DND-41 (cell line): Measurements from ENCODE around the gene UBR3.

Experiments used
- ATAC-seq: fragments of 200-7000 bp; cut with Tn5 transposase; 3 replicates; pipeline ENCODE4 v1.9.1; 2021; ENCODE audit warnings: low read depth; ENCODE audit not compliant: insufficient read depth
- DNase-seq: peaks from one replicate; pipeline ENCODE4 v3.0.0-alpha.2; 2020
- H2AFZ ChIP-seq: 2 replicates; pipeline ENCODE4 v1.6.0; 2012; ENCODE audit warnings: low read depth, low read length
- H3K27ac ChIP-seq: 2 replicates; pipeline ENCODE4 v1.5.1; 2012; ENCODE audit warnings: low read length, inconsistent platforms
- H3K27me3 ChIP-seq: fragments of 200-600 bp; sonication (generic); 2 replicates; pipeline ENCODE4 v1.6.0; 2012; ENCODE audit warnings: low read length, mild to moderate bottlenecking, inconsistent platforms; ENCODE audit not compliant: insufficient read depth, poor library complexity
- H3K36me3 ChIP-seq: 2 replicates; pipeline ENCODE4 v1.5.1; 2012; ENCODE audit warnings: low read length, inconsistent platforms; ENCODE audit not compliant: insufficient read depth
- H3K4me1 ChIP-seq: 2 replicates; pipeline ENCODE4 v1.5.1; 2012; ENCODE audit warnings: mild to moderate bottlenecking, low read length; ENCODE audit not compliant: insufficient read depth
- H3K4me2 ChIP-seq: 2 replicates; pipeline ENCODE4 v1.6.0; 2012; ENCODE audit warnings: mild to moderate bottlenecking, moderate library complexity, low read length, inconsistent platforms; ENCODE audit not compliant: insufficient read depth
- H3K4me3 ChIP-seq, 2 experiments: fragments of 200-600 bp in 1 of 2; shearing (Covaris generic) in 1 of 2; 2 replicates each; pipeline ENCODE4 v1.5.1; 2012 to 2016; ENCODE audit warnings: inconsistent platforms in 2 of 2, low read length in 2 of 2, mild to moderate bottlenecking in 2 of 2, low read depth in 1 of 2, moderate library complexity in 1 of 2
- H3K79me2 ChIP-seq: 2 replicates; pipeline ENCODE4 v1.6.0; 2012; ENCODE audit warnings: low read length, inconsistent platforms; ENCODE audit not compliant: insufficient read depth
- H3K9ac ChIP-seq: 2 replicates; pipeline ENCODE4 v1.6.0; 2012; ENCODE audit warnings: low read depth, mild to moderate bottlenecking, inconsistent platforms, low read length, moderate library complexity
- H3K9me3 ChIP-seq: 2 replicates; pipeline ENCODE4 v1.5.1; 2012; ENCODE audit warnings: low read length, moderate library complexity, mild to moderate bottlenecking, inconsistent platforms; ENCODE audit not compliant: insufficient read depth, severe bottlenecking
- H4K20me1 ChIP-seq: 2 replicates; pipeline ENCODE4 v1.6.0; 2012; ENCODE audit warnings: low read length; ENCODE audit not compliant: insufficient read depth
- EZH2 ChIP-seq: IDR thresholded peaks from 3 replicates; pipeline ENCODE4 v1.6.1; 2012; ENCODE audit warnings: borderline replicate concordance, low read depth, mild to moderate bottlenecking, moderate library complexity, low read length, inconsistent platforms; ENCODE audit not compliant: severe bottlenecking
- TF ChIP-seq, protein P1 (sequence below): IDR thresholded peaks from 2 replicates; pipeline ENCODE4 v1.5.1; 2012; ENCODE audit warnings: borderline replicate concordance, low read length, moderate library complexity, mild to moderate bottlenecking; ENCODE audit not compliant: poor library complexity, severe bottlenecking; ENCODE audit errors: extremely low read depth

UBR3 gene

DNA sequence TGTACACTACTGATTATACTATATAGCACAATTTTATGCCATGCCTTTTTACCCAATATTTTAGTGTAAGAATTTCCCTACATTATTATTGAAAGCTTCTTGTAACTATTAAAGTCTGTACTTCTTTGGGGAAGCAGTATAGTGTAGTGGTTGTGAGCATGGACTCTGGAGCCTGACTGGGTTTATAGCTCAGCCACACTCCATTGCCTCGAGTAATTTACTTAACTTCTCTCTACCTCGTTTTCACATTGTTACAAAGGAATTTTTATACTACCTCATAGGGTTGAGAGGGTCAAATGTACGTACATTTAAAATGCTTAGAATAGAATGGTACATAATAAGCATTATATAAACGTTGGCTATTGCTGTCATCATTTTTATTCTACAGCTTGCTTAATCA is 139.2 kb downstream of the UBR3 start:
- no peak overlapping the region for H2AFZ ChIP-seq
- no peaks in the 10 kb centered on the region for H4K20me1 ChIP-seq
- no peaks in the 10 kb centered on the region for H3K4me1 ChIP-seq
- no peaks in the 10 kb centered on the region for H3K9me3 ChIP-seq
- no peak overlapping the region for H3K9ac ChIP-seq
- H3K79me2 ChIP-seq: no peaks in the 10 kb centered on the region
- H3K27me3 ChIP-seq: no peaks in the 10 kb centered on the region
- H3K4me2 ChIP-seq: no peak overlapping the region
- ATAC-seq (no peak), DNase-seq (no peak)
- peaks cover 27% of the 10 kb centered on the region; the same call in 1 of the 2 replicates for H3K36me3 ChIP-seq
- H3K27ac ChIP-seq: no peak overlapping the region
- TF ChIP-seq, protein P1, sequence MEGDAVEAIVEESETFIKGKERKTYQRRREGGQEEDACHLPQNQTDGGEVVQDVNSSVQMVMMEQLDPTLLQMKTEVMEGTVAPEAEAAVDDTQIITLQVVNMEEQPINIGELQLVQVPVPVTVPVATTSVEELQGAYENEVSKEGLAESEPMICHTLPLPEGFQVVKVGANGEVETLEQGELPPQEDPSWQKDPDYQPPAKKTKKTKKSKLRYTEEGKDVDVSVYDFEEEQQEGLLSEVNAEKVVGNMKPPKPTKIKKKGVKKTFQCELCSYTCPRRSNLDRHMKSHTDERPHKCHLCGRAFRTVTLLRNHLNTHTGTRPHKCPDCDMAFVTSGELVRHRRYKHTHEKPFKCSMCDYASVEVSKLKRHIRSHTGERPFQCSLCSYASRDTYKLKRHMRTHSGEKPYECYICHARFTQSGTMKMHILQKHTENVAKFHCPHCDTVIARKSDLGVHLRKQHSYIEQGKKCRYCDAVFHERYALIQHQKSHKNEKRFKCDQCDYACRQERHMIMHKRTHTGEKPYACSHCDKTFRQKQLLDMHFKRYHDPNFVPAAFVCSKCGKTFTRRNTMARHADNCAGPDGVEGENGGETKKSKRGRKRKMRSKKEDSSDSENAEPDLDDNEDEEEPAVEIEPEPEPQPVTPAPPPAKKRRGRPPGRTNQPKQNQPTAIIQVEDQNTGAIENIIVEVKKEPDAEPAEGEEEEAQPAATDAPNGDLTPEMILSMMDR: no peak
- TF ChIP-seq EZH2: no peak
- no peak overlapping the region for H3K4me3 ChIP-seq

DNA sequence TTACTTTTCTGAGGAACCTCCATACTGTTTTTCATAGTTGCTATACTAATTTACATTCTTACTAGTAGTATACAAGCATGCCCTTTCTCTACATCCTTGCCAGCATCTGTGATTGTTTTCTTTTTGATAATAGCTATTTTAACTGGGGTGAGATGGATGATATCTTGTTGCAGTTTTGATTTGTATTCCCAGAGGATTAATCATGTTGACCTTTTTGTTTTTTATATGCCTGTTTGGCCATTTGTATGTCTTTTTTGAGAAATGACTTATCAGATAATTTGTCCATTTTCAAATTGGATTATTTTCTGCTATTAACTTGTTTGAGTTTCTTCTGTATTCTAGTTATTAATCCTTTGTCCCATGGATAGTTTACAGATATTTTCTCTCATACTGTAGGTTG is 141.5 kb downstream of the UBR3 start:
- H2AFZ ChIP-seq: no peak overlapping the region
- H3K36me3 ChIP-seq: peaks cover 27% of the 10 kb centered on the region; the same call in 1 of the 2 replicates
- H3K4me2 ChIP-seq: no peak overlapping the region
- no peak overlapping the region for H3K4me3 ChIP-seq
- no peaks in the 10 kb centered on the region for H3K9me3 ChIP-seq
- DNase-seq (no peak), ATAC-seq (no peak)
- no peaks in the 10 kb centered on the region for H3K79me2 ChIP-seq
- H3K27ac ChIP-seq: no peak overlapping the region
- H3K4me1 ChIP-seq: no peaks in the 10 kb centered on the region
- H3K9ac ChIP-seq: no peak overlapping the region
- TF ChIP-seq EZH2: no peak
- TF ChIP-seq, protein P1: no peak
- H3K27me3 ChIP-seq: no peaks in the 10 kb centered on the region
- no peaks in the 10 kb centered on the region for H4K20me1 ChIP-seq

DNA sequence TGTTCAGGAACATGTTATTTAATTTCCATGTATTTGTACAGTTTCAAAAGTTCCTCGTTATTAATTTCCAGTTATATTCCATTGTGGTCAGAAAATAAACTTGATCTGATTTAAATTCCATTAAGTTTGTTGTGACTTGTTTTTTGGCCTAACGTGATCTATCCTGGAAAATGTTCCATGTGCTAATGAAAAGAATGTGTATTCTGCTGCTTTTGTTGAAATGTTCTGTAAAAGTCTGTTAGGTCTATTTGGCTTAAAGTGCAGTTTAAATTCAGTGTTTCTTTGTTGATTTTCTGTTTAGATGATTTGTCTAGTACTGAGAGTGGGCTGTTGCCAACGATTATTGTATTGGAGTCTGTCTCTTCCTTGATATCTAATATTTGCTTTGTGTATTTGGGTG is 148.0 kb downstream of the UBR3 start:
- H3K4me3 ChIP-seq: no peak overlapping the region
- no peak overlapping the region for H3K27ac ChIP-seq
- no peak for TF ChIP-seq EZH2
- TF ChIP-seq, protein P1: no peak
- no peaks in the 10 kb centered on the region for H3K27me3 ChIP-seq
- no peak overlapping the region for H2AFZ ChIP-seq
- H3K4me2 ChIP-seq: no peak overlapping the region
- ATAC-seq (no peak), DNase-seq (no peak)
- no peak overlapping the region for H3K9ac ChIP-seq
- peaks cover 32% of the 10 kb centered on the region for H3K36me3 ChIP-seq
- H3K9me3 ChIP-seq: peaks cover 13% of the 10 kb centered on the region
- H4K20me1 ChIP-seq: no peaks in the 10 kb centered on the region
- H3K79me2 ChIP-seq: peaks cover 3% of the 10 kb centered on the region; the same call in 1 of the 2 replicates
- no peaks in the 10 kb centered on the region for H3K4me1 ChIP-seq

DNA sequence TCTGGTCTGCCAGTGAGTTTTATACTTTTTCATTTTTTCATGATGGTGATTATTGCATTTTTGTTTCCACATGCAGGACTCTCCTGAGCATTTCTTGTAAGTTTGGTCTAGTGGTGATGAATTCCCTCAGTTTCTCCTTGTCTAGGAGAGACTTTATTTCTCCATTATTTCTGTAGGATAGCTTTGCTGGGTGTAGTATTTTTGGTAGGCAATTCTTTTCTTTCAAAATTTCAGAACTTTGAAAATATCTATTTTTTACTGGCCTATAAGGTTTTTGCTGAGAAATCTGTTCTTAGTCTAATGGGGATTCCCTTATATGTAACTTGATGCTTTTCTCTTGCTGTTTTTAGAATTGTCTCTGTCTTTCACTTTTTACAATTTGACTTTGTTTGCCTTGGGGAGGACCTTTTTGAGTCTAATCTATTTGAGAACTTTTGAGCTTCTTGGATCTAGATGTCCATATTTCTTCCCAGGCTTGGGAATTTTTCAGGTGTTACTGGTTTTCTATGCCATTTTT is 149.1 kb downstream of the UBR3 start:
- H4K20me1 ChIP-seq: no peaks in the 10 kb centered on the region
- H3K79me2 ChIP-seq: peaks cover 3% of the 10 kb centered on the region; the same call in 1 of the 2 replicates
- no peak overlapping the region for H3K4me3 ChIP-seq
- DNase-seq: no peak
- no peak overlapping the region for H3K9ac ChIP-seq
- no peaks in the 10 kb centered on the region for H3K4me1 ChIP-seq
- no peak overlapping the region for H2AFZ ChIP-seq
- peaks cover 32% of the 10 kb centered on the region for H3K36me3 ChIP-seq
- TF ChIP-seq, protein P1: no peak
- TF ChIP-seq EZH2: no peak
- H3K4me2 ChIP-seq: no peak overlapping the region
- no peak for ATAC-seq
- H3K27me3 ChIP-seq: no peaks in the 10 kb centered on the region
- H3K9me3 ChIP-seq: peaks cover 13% of the 10 kb centered on the region
- no peak overlapping the region for H3K27ac ChIP-seq
